ENCODE results near the gene DDHD1. TPM values are rescaled to one million over a fixed set of nuclear protein-coding genes. Genes with fewer than 3 reads are reported as not detected.
"Not testable (repeated sequence)": the region's sequence is repeated elsewhere in the genome, so short reads cannot be mapped to it uniquely, and the experiment has no call there.

DDHD1 gene
- total RNA-seq, 1 donor from 2014 or later = 19.6 TPM

GRCh38 chr14:53109105-53110041 is 43.8 kb downstream of the DDHD1 start:
- no peak for DNase-seq (ENCODE audit: extremely low read depth, low read depth, low spot score)

GRCh38 chr14:53108292-53109104 is 44.6 kb downstream of the DDHD1 start:
- no peak for DNase-seq (ENCODE audit: extremely low read depth, low read depth, low spot score)

GRCh38 chr14:53106768-53107167 is 46.4 kb downstream of the DDHD1 start:
- no peak for DNase-seq (ENCODE audit: extremely low read depth, low read depth, low spot score)

- no peak for DNase-seq (ENCODE audit: extremely low read depth, low read depth, low spot score)
These were observed 49.3 kb downstream of the DDHD1 start for GRCh38 chr14:53103636-53104340.

- no peak for DNase-seq (ENCODE audit: extremely low read depth, low read depth, low spot score)
These were observed 59.9 kb downstream of the DDHD1 start for GRCh38 chr14:53093206-53093605.

GRCh38 chr14:53090853-53091252 is 62.3 kb downstream of the DDHD1 start:
- DNase-seq (ENCODE audit: extremely low read depth, low read depth, low spot score) = no peak

- not testable (repeated sequence) for DNase-seq (ENCODE audit: extremely low read depth, low read depth, low spot score)
These were observed 68.2 kb downstream of the DDHD1 start for GRCh38 chr14:53084954-53085353.

- DNase-seq (ENCODE audit: extremely low read depth, low read depth, low spot score) = no peak
These were observed 88.6 kb downstream of the DDHD1 start for GRCh38 chr14:53064475-53064874.

- no peak for DNase-seq (ENCODE audit: extremely low read depth, low read depth, low spot score)
These were observed 90.3 kb downstream of the DDHD1 start for GRCh38 chr14:53062856-53063255.

GRCh38 chr14:53060046-53060445 is 93.1 kb downstream of the DDHD1 start:
- DNase-seq (ENCODE audit: extremely low read depth, low read depth, low spot score) = peak; percentile 16

GRCh38 chr14:53055003-53055402 is 98.1 kb downstream of the DDHD1 start:
- peak; percentile 47 for DNase-seq (ENCODE audit: extremely low read depth, low read depth, low spot score)

- no peak for DNase-seq (ENCODE audit: extremely low read depth, low read depth, low spot score)
These were observed 98.7 kb downstream of the DDHD1 start for GRCh38 chr14:53054457-53054856.

GRCh38 chr14:53048631-53049030 is 104.5 kb downstream of the DDHD1 start:
- no peak for DNase-seq (ENCODE audit: extremely low read depth, low read depth, low spot score)

- DNase-seq (ENCODE audit: extremely low read depth, low read depth, low spot score) = no peak
These were observed 105.6 kb downstream of the DDHD1 start for GRCh38 chr14:53047307-53048069.

- no peak for DNase-seq (ENCODE audit: extremely low read depth, low read depth, low spot score)
These were observed 108.6 kb downstream of the DDHD1 start for GRCh38 chr14:53044486-53044885.

- no peak for DNase-seq (ENCODE audit: extremely low read depth, low read depth, low spot score)
These were observed 110.0 kb downstream of the DDHD1 start for GRCh38 chr14:53043027-53043581.

- DNase-seq (ENCODE audit: extremely low read depth, low read depth, low spot score) = no peak
These were observed 110.6 kb downstream of the DDHD1 start for GRCh38 chr14:53042480-53042879.

- DNase-seq (ENCODE audit: extremely low read depth, low read depth, low spot score) = no peak
These were observed 112.1 kb downstream of the DDHD1 start for GRCh38 chr14:53041067-53041466.

- DNase-seq (ENCODE audit: extremely low read depth, low read depth, low spot score) = no peak
These were observed 114.5 kb downstream of the DDHD1 start for GRCh38 chr14:53038629-53039028.

- DNase-seq (ENCODE audit: extremely low read depth, low read depth, low spot score) = no peak
These were observed 116.1 kb downstream of the DDHD1 start for GRCh38 chr14:53037016-53037415.

All from glomerular endothelial cell (primary cell).